OCI-LY1 (cell line): ENCODE measurements around the gene LETM1.

Source experiments
- H2AFZ ChIP-seq: fragments of 200-600 bp; sonication (generic), shearing (Covaris generic); 2 replicates; pipeline ENCODE4 v1.6.0; 2014; ENCODE audit warnings: antibody characterized with exemption, mild to moderate bottlenecking, low read length
- H3F3A ChIP-seq: fragments of 200-600 bp; sonication (generic), shearing (Covaris generic); 2 replicates; pipeline ENCODE4 v1.6.0; 2014; ENCODE audit warnings: mild to moderate bottlenecking, antibody characterized with exemption, low read length, moderate library complexity; ENCODE audit not compliant: insufficient read depth
- H3K27ac ChIP-seq: fragments of 200-600 bp; sonication (generic); 2 replicates; pipeline ENCODE4 v1.5.1; 2014; ENCODE audit warnings: low read length, mixed run types, mild to moderate bottlenecking, low read depth; ENCODE audit not compliant: poor library complexity, severe bottlenecking
- H3K27me3 ChIP-seq: fragments of 200-600 bp; sonication (generic); 2 replicates; pipeline ENCODE4 v1.6.0; 2014; ENCODE audit warnings: antibody characterized with exemption, mild to moderate bottlenecking, low read length, moderate library complexity; ENCODE audit not compliant: insufficient read depth
- H3K36me3 ChIP-seq: fragments of 200-600 bp; sonication (generic); 2 replicates; pipeline ENCODE4 v1.6.1; 2014; ENCODE audit warnings: mild to moderate bottlenecking, antibody characterized with exemption, low read length, moderate library complexity, mixed read lengths; ENCODE audit not compliant: insufficient read depth
- H3K4me1 ChIP-seq: fragments of 200-600 bp; sonication (generic); 2 replicates; pipeline ENCODE4 v1.5.1; 2014; ENCODE audit warnings: mild to moderate bottlenecking, low read length, moderate library complexity; ENCODE audit not compliant: insufficient read depth, severe bottlenecking
- H3K4me2 ChIP-seq: fragments of 200-600 bp; sonication (generic), shearing (Covaris generic); 2 replicates; pipeline ENCODE4 v1.6.1; 2014; ENCODE audit warnings: low read length
- H3K4me3 ChIP-seq: fragments of 200-600 bp; sonication (generic); 2 replicates; pipeline ENCODE4 v1.5.1; 2014; ENCODE audit warnings: low read length, low read depth, mild to moderate bottlenecking, mixed read lengths; ENCODE audit not compliant: poor library complexity, severe bottlenecking
- H3K79me2 ChIP-seq: fragments of 200-600 bp; shearing (Covaris generic); 2 replicates; pipeline ENCODE4 v1.6.1; 2016; ENCODE audit warnings: mixed run types, low read length, mixed read lengths; ENCODE audit not compliant: insufficient read depth
- H3K9ac ChIP-seq: fragments of 200-600 bp; sonication (generic), shearing (Covaris generic); 2 replicates; pipeline ENCODE4 v1.6.1; 2014; ENCODE audit warnings: mild to moderate bottlenecking, low read length, mixed read lengths
- H3K9me2 ChIP-seq: fragments of 200-600 bp; sonication (generic), shearing (Covaris generic); 2 replicates; pipeline ENCODE4 v1.6.1; 2014; ENCODE audit warnings: low read depth, mild to moderate bottlenecking, low read length, mixed read lengths
- H3K9me3 ChIP-seq: fragments of 200-600 bp; shearing (Covaris generic); 2 replicates; pipeline ENCODE4 v1.6.1; 2014; ENCODE audit warnings: low read length, mixed read lengths
- H4K20me1 ChIP-seq: fragments of 200-600 bp; sonication (generic), shearing (Covaris generic); 2 replicates; pipeline ENCODE4 v1.6.0; 2016; ENCODE audit warnings: mild to moderate bottlenecking, low read length; ENCODE audit not compliant: insufficient read depth
- EZH2 ChIP-seq: fragments of 200-600 bp; sonication (generic), shearing (Covaris generic); IDR thresholded peaks from 2 replicates; pipeline ENCODE4 v1.8.0; 2017; ENCODE audit warnings: borderline replicate concordance, mixed run types, mild to moderate bottlenecking, antibody characterized with exemption, low read length, moderate library complexity, mixed read lengths
- TF ChIP-seq, protein P1 (sequence below): fragments of 200-600 bp; sonication (generic), shearing (Covaris generic); IDR thresholded peaks from 2 replicates; pipeline ENCODE4 v1.5.1; 2017; ENCODE audit warnings: mild to moderate bottlenecking, antibody characterized with exemption, low read length, moderate library complexity, mixed read lengths

The LETM1 gene

DNA sequence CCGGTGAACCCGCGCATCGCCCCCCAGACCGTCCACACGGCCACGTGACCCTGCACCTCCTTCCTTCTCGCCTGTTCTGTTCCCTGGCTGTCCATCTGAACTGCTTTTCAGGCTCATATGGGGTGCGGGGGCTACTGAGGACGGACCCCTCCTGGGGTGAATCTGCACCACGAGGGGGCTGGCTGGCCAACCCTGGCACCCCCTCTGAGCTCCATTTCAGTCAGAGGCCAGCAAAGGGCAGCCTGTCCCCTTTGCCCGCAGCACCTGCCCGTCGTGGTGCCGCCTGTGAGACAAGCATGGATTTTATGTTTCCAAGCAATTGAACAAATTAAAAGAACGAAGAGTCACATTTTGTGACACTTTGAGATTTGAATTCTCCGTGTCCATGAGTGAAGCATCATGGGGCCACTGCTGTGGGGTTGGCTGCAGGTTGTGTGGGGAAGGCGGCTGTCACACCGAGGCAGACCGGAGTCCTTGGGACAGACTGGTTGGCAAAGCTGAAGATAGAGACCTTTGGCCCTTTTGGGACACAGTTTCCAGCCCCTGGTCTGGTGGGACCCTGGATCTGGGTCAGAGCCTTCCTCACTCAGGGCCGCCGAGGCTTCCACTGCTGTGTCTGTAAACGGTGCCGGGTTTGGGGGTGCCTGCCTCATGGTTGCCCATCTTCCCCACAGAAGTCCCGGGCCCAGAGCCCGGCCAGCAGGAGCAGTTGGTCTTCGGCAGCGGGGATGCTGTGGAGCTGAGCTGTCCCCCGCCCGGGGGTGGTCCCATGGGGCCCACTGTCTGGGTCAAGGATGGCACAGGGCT lies 57.2 kb downstream of the LETM1 start:
- no peak for TF ChIP-seq EZH2
- TF ChIP-seq, protein P1, sequence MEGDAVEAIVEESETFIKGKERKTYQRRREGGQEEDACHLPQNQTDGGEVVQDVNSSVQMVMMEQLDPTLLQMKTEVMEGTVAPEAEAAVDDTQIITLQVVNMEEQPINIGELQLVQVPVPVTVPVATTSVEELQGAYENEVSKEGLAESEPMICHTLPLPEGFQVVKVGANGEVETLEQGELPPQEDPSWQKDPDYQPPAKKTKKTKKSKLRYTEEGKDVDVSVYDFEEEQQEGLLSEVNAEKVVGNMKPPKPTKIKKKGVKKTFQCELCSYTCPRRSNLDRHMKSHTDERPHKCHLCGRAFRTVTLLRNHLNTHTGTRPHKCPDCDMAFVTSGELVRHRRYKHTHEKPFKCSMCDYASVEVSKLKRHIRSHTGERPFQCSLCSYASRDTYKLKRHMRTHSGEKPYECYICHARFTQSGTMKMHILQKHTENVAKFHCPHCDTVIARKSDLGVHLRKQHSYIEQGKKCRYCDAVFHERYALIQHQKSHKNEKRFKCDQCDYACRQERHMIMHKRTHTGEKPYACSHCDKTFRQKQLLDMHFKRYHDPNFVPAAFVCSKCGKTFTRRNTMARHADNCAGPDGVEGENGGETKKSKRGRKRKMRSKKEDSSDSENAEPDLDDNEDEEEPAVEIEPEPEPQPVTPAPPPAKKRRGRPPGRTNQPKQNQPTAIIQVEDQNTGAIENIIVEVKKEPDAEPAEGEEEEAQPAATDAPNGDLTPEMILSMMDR, result no peak
- no peaks in the 10 kb centered on the region for H3K79me2 ChIP-seq

GRCh38 chr4:1797861-1798579 lies 57.9 kb downstream of the LETM1 start:
- H3K36me3 ChIP-seq, result no peaks in the 10 kb centered on the region
- TF ChIP-seq, protein P1, result no peak
- TF ChIP-seq EZH2, result no peak
- no peaks in the 10 kb centered on the region for H3K9me3 ChIP-seq
- H3K9ac ChIP-seq, result no peak overlapping the region
- H2AFZ ChIP-seq, result no peak overlapping the region
- no peaks in the 10 kb centered on the region for H3K27me3 ChIP-seq
- no peaks in the 10 kb centered on the region for H3K9me2 ChIP-seq
- no peaks in the 10 kb centered on the region for H3F3A ChIP-seq
- H3K4me2 ChIP-seq, result no peak overlapping the region
- H4K20me1 ChIP-seq, result no peaks in the 10 kb centered on the region
- no peak overlapping the region for H3K4me3 ChIP-seq
- no peaks in the 10 kb centered on the region for H3K4me1 ChIP-seq
- H3K79me2 ChIP-seq, result no peaks in the 10 kb centered on the region
- H3K27ac ChIP-seq, result no peak overlapping the region

More for the DNA sequence above, 57.2 kb downstream of the LETM1 start:
- Histone ChIP-seq H3K36me3 (no peaks in the 10 kb centered on the region), H2AFZ (no peak overlapping the region), H3K9me3 (no peaks in the 10 kb centered on the region), H3K9ac (no peak overlapping the region), H3K4me3 (no peak overlapping the region), H3K4me2 (no peak overlapping the region), H3K27me3 (no peaks in the 10 kb centered on the region), H3F3A (no peaks in the 10 kb centered on the region), H3K27ac (no peak overlapping the region), H4K20me1 (no peaks in the 10 kb centered on the region), H3K9me2 (no peaks in the 10 kb centered on the region), H3K4me1 (no peaks in the 10 kb centered on the region)

DNA sequence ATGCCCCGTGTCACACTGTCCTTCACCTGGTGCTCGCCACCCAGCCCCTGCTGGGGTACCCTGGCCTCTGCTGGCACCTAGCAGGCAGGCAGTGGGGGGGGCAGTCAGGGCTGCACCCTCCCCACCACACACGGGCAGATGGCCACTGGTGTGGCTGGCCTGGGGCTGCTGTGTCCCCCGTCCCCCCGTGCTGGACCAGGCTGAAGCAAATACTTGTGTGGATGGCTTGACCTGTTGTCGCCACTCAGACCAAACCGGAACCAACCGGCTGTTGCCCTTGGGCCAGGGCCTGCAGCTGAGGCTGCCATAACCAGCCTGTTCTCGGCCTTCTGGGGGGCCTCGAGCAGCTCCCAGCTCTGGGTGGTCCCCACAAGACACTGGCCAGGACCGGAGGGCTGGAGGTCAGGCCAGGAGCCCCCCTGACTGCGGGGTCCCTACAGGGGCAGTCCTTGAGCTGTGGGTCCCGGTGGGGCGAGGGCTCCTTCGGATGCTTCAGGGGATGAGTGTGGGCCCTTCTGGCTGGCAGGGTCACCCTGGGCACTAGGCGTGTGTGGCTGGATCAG lies 58.6 kb downstream of the LETM1 start:
- H3K4me2 ChIP-seq, result no peak overlapping the region
- H3F3A ChIP-seq, result no peaks in the 10 kb centered on the region
- no peak overlapping the region for H2AFZ ChIP-seq
- no peak overlapping the region for H3K27ac ChIP-seq
- H3K36me3 ChIP-seq, result no peaks in the 10 kb centered on the region
- no peaks in the 10 kb centered on the region for H3K4me1 ChIP-seq
- no peak overlapping the region for H3K9ac ChIP-seq
- no peaks in the 10 kb centered on the region for H3K9me2 ChIP-seq
- TF ChIP-seq EZH2, result no peak
- TF ChIP-seq, protein P1, result no peak
- no peaks in the 10 kb centered on the region for H3K9me3 ChIP-seq
- H3K4me3 ChIP-seq, result no peak overlapping the region
- H3K27me3 ChIP-seq, result no peaks in the 10 kb centered on the region
- H3K79me2 ChIP-seq, result no peaks in the 10 kb centered on the region
- H4K20me1 ChIP-seq, result no peaks in the 10 kb centered on the region
